SK-N-SH (cell line): Measurements from ENCODE around the gene TSC22D2. TPM values are rescaled to one million over a fixed set of nuclear protein-coding genes. Genes with fewer than 3 reads are reported as not detected.
A peak's percentile ranks its signal among the peaks of the same experiment; 100 is the strongest.

Experiments used
- CTCF ChIA-PET: fragments of 300-600, 350-600 bp; formaldehyde crosslinking; extraction: SDS; loops from one replicate; lab custom pipeline; 2021; lab: Yijun Ruan, JAX
- POLR2A ChIA-PET: fragments of 350-600 bp; sonication (Branson Sonifier 250); formaldehyde crosslinking; extraction: SDS; loops from one replicate; lab custom pipeline; 2020; ENCODE audit warnings: antibody characterized with exemption, inconsistent platforms; lab: Yijun Ruan, JAX
- DNase-seq: peaks from one replicate; pipeline ENCODE4 v3.0.0; 2012
- H2AFZ ChIP-seq: fragments of 200-600 bp; sonication (generic); 2 replicates; pipeline ENCODE4 v1.8.1; 2016; ENCODE audit warnings: antibody characterized with exemption, mild to moderate bottlenecking, low read depth
- H3F3A ChIP-seq: fragments of 200-600 bp; sonication (generic); replicated peaks from 2 replicates; pipeline ENCODE3; 2016; ENCODE audit warnings: antibody characterized with exemption, mild to moderate bottlenecking; ENCODE audit not compliant: insufficient read depth
- H3K27ac ChIP-seq, 2 experiments: fragments of 200-500 bp in 1 of 2; fragments of 200-600 bp in 1 of 2; sonication (Bioruptor generic) in 1 of 2; sonication (generic), shearing (Covaris generic) in 1 of 2; 2 replicates each; pipeline versions ENCODE4 v1.5.1 to v1.6.1; 2014 to 2016; ENCODE audit warnings: low read depth in 2 of 2, inconsistent platforms in 1 of 2, low read length in 1 of 2, mild to moderate bottlenecking in 1 of 2, mixed read lengths in 1 of 2
- H3K27me3 ChIP-seq: fragments of 200-600 bp; sonication (generic), shearing (Covaris generic); 2 replicates; pipeline ENCODE4 v1.6.1; 2016; ENCODE audit warnings: mixed run types; ENCODE audit not compliant: insufficient read depth
- H3K36me3 ChIP-seq, 2 experiments: fragments of 200-500 bp in 1 of 2; fragments of 200-600 bp in 1 of 2; sonication (Bioruptor generic) in 1 of 2; sonication (generic) in 1 of 2; replicated peaks in 1 of 2; 2 replicates each; pipeline versions ENCODE3 to v1.5.1; 2014 to 2016; ENCODE audit warnings: low read length in 1 of 2, mild to moderate bottlenecking in 1 of 2; ENCODE audit not compliant: insufficient read depth in 2 of 2, control insufficient read depth in 1 of 2
- H3K4me1 ChIP-seq, 2 experiments: fragments of 200-500 bp in 1 of 2; fragments of 200-600 bp in 1 of 2; sonication (Bioruptor generic) in 1 of 2; sonication (generic), shearing (Covaris generic) in 1 of 2; 2 replicates each; pipeline versions ENCODE4 v1.5.1 to v1.6.1; 2014 to 2016; ENCODE audit warnings: low read depth in 1 of 2, low read length in 1 of 2, mixed run types in 1 of 2; ENCODE audit not compliant: insufficient read depth in 2 of 2, control insufficient read depth in 1 of 2
- H3K4me2 ChIP-seq: fragments of 200-600 bp; sonication (generic), shearing (Covaris generic); 2 replicates; pipeline ENCODE4 v1.6.1; 2017; ENCODE audit warnings: mixed run types
- H3K4me3 ChIP-seq, 2 experiments: fragments of 200-500 bp in 1 of 2; fragments of 200-600 bp in 1 of 2; sonication (Bioruptor generic) in 1 of 2; sonication (generic), shearing (Covaris generic) in 1 of 2; 2 replicates each; pipeline versions ENCODE4 v1.5.1 to v1.8.1; 2014 to 2016; ENCODE audit warnings: low read depth in 2 of 2, inconsistent platforms in 1 of 2, low read length in 1 of 2, mild to moderate bottlenecking in 1 of 2, mixed read lengths in 1 of 2, moderate library complexity in 1 of 2
- H3K79me2 ChIP-seq: fragments of 200-600 bp; sonication (generic); 2 replicates; pipeline ENCODE4 v1.8.1; 2017; ENCODE audit warnings: mild to moderate bottlenecking; ENCODE audit not compliant: insufficient read depth
- H3K9ac ChIP-seq: fragments of 200-600 bp; sonication (generic); 2 replicates; pipeline ENCODE4 v1.6.1; 2017; ENCODE audit warnings: mixed run types
- H3K9me2 ChIP-seq: fragments of 200-600 bp; sonication (generic); 2 replicates; pipeline ENCODE4 v1.6.1; 2017; ENCODE audit warnings: mixed run types
- H3K9me3 ChIP-seq: fragments of 200-600 bp; sonication (generic); 2 replicates; pipeline ENCODE4 v1.6.1; 2017; ENCODE audit warnings: mixed run types, mild to moderate bottlenecking, moderate library complexity
- H4K20me1 ChIP-seq: fragments of 200-600 bp; sonication (generic); 2 replicates; pipeline ENCODE4 v1.6.1; 2017; ENCODE audit warnings: mild to moderate bottlenecking, mixed run types; ENCODE audit not compliant: insufficient read depth
- FOSL2 ChIP-seq: IDR thresholded peaks from 2 replicates; pipeline ENCODE4 v1.4.0; 2012; ENCODE audit warnings: low read depth, mild to moderate bottlenecking, moderate library complexity, borderline replicate concordance
- GABPA ChIP-seq: IDR thresholded peaks from 2 replicates; pipeline ENCODE4 v1.4.0; 2012; ENCODE audit warnings: low read depth, mild to moderate bottlenecking
- GATA2 ChIP-seq: sonication (generic); formaldehyde crosslinking; IDR thresholded peaks from 2 replicates; pipeline ENCODE4 v1.5.0; 2020; ENCODE audit warnings: mild to moderate bottlenecking, missing genetic modification reagents
- NRF1 ChIP-seq: IDR thresholded peaks from 2 replicates; pipeline ENCODE4 v1.6.1; 2012; ENCODE audit warnings: low read depth, mild to moderate bottlenecking, low read length
- RFX5 ChIP-seq: IDR thresholded peaks from 2 replicates; pipeline ENCODE4 v1.6.1; 2012; ENCODE audit warnings: mild to moderate bottlenecking, improper control_type of control experiment, low read length
- RXRA ChIP-seq: IDR thresholded peaks from 2 replicates; pipeline ENCODE4 v1.4.0; 2012; ENCODE audit warnings: low read depth, mild to moderate bottlenecking, borderline replicate concordance
- SMC3 ChIP-seq: IDR thresholded peaks from 2 replicates; pipeline ENCODE4 v1.6.1; 2012; ENCODE audit warnings: low read depth, low read length, improper control_type of control experiment
- TCF12 ChIP-seq: IDR thresholded peaks from 2 replicates; pipeline ENCODE4 v1.4.0; 2012
- polyA plus RNA-seq, 3 experiments: library from polyadenylated mRNA; depleted of rRNA; stranded (reverse); fragments of >200 nt; gene quantifications; 2 replicates each; pipeline ENCODE4 v1.2.3, GENCODE V29; 2012
- TF ChIP-seq, protein P1 (sequence below): fragments of 150-350 bp; IDR thresholded peaks from 2 replicates; pipeline ENCODE4 v1.6.1; 2016; ENCODE audit warnings: mild to moderate bottlenecking, low read depth, low read length
- TF ChIP-seq, protein P2 (sequence below): fragments of 200-600 bp; sonication (generic); IDR thresholded peaks from 2 replicates; pipeline ENCODE4 v1.6.1; 2017; ENCODE audit warnings: antibody characterized with exemption, mild to moderate bottlenecking, moderate library complexity
- TF ChIP-seq, protein P3 (sequence below): IDR thresholded peaks from 2 replicates; pipeline ENCODE4 v1.4.0; 2012; ENCODE audit warnings: low read depth

Gene TSC22D2
- polyA plus RNA-seq, 1 of the 3 experiments (the other 2 are of a cell fraction): 4.8 TPM

DNA sequence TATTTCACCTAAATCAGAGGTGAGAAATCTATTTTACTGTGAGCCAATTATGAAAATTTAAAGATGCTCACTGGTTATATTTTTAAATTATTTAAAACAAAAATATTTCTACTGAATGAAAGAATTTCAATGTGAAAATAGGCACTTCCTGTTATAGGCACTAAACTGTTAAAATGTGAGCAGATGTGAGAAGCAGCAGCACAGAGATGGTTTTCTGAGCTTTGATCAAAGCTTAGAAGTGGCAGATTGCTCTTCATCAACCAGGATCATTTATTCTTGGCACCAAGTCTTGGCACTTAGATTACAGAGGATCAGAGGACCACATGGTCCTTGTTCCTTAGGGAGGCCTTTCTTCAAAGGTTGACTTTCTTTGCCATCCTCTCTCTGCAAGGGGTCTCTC lies 18.0 kb upstream of the TSC22D2 start:
- H4K20me1 ChIP-seq: no peaks in the 10 kb centered on the region
- H3K79me2 ChIP-seq: no peaks in the 10 kb centered on the region
- peaks cover 0 to 4% of the 10 kb centered on the region in 2 experiments for H3K36me3 ChIP-seq
- H2AFZ ChIP-seq: no peak overlapping the region
- peaks cover 0 to 15% of the 10 kb centered on the region in 2 experiments; a peak in 2 of 4 replicates for H3K4me1 ChIP-seq
- ChIA-PET POLR2A (no interaction called here), CTCF (interaction anchor here (1.3 kb wide), 1 partner anchor 63 kb away, joined by 4 read pairs; no protein-coding TSS in a partner anchor)
- DNase-seq: no peak
- H3F3A ChIP-seq: peaks cover 15% of the 10 kb centered on the region
- H3K27ac ChIP-seq: no peak overlapping the region
- H3K27me3 ChIP-seq: no peaks in the 10 kb centered on the region
- no peak overlapping the region for H3K4me3 ChIP-seq
- no peak overlapping the region for H3K4me2 ChIP-seq
- no peaks in the 10 kb centered on the region for H3K9me2 ChIP-seq
- TF ChIP-seq RXRA (no peak), GATA2 (CRISPR knock-in tag) (no peak), RFX5 (no peak), NRF1 (no peak), SMC3 (no peak), GABPA (no peak), TCF12 (no peak)
- TF ChIP-seq, protein P1, sequence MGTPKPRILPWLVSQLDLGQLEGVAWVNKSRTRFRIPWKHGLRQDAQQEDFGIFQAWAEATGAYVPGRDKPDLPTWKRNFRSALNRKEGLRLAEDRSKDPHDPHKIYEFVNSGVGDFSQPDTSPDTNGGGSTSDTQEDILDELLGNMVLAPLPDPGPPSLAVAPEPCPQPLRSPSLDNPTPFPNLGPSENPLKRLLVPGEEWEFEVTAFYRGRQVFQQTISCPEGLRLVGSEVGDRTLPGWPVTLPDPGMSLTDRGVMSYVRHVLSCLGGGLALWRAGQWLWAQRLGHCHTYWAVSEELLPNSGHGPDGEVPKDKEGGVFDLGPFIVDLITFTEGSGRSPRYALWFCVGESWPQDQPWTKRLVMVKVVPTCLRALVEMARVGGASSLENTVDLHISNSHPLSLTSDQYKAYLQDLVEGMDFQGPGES: no peak
- TF ChIP-seq, protein P2, sequence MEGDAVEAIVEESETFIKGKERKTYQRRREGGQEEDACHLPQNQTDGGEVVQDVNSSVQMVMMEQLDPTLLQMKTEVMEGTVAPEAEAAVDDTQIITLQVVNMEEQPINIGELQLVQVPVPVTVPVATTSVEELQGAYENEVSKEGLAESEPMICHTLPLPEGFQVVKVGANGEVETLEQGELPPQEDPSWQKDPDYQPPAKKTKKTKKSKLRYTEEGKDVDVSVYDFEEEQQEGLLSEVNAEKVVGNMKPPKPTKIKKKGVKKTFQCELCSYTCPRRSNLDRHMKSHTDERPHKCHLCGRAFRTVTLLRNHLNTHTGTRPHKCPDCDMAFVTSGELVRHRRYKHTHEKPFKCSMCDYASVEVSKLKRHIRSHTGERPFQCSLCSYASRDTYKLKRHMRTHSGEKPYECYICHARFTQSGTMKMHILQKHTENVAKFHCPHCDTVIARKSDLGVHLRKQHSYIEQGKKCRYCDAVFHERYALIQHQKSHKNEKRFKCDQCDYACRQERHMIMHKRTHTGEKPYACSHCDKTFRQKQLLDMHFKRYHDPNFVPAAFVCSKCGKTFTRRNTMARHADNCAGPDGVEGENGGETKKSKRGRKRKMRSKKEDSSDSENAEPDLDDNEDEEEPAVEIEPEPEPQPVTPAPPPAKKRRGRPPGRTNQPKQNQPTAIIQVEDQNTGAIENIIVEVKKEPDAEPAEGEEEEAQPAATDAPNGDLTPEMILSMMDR: no peak
- TF ChIP-seq, all 33 proteins: peak for 0
- no peak overlapping the region for H3K9ac ChIP-seq
- H3K9me3 ChIP-seq: no peaks in the 10 kb centered on the region

GRCh38 chr3:150391161-150391560 lies 16.9 kb upstream of the TSC22D2 start:
- H3K27me3 ChIP-seq: no peaks in the 10 kb centered on the region
- H3K79me2 ChIP-seq: no peaks in the 10 kb centered on the region
- H4K20me1 ChIP-seq: no peaks in the 10 kb centered on the region
- H3K4me1 ChIP-seq: peaks cover 0 to 15% of the 10 kb centered on the region in 2 experiments; a peak in 2 of 4 replicates
- peaks cover 0 to 4% of the 10 kb centered on the region in 2 experiments for H3K36me3 ChIP-seq
- DNase-seq: no peak
- ChIA-PET POLR2A (no interaction called here), CTCF (interaction anchor here (0.8 to 1.3 kb wide), 5 partner anchors 10 to 64 kb away, joined by 3 to 4 read pairs (median 3); no protein-coding TSS in a partner anchor)
- no peak overlapping the region for H2AFZ ChIP-seq
- no peak overlapping the region for H3K27ac ChIP-seq
- peaks cover 15% of the 10 kb centered on the region for H3F3A ChIP-seq
- H3K4me2 ChIP-seq: no peak overlapping the region
- TF ChIP-seq, protein P3, sequence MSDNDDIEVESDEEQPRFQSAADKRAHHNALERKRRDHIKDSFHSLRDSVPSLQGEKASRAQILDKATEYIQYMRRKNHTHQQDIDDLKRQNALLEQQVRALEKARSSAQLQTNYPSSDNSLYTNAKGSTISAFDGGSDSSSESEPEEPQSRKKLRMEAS: no peak
- 0 out of 2 replicates have a peak, but pooled peaks have one; percentile 5 for TF ChIP-seq FOSL2
- H3K9ac ChIP-seq: no peak overlapping the region
- H3K9me2 ChIP-seq: no peaks in the 10 kb centered on the region
- H3K9me3 ChIP-seq: no peaks in the 10 kb centered on the region
- no peak overlapping the region for H3K4me3 ChIP-seq
